Prostate gland (tissue), 2 donors: ENCODE measurements around the gene LRRN2. TPM values are rescaled to one million over a fixed set of nuclear protein-coding genes. Genes with fewer than 3 reads are reported as not detected.

Experiments used
- DNase-seq: peaks from one replicate; pipeline ENCODE4 v3.0.0-alpha.2; 2019; ENCODE audit warnings: low spot score
- H3K27ac ChIP-seq, 2 donors: fragments of 200-600 bp; sonication (generic); 2 replicates each; pipeline ENCODE4 v1.5.1; 2017 to 2019
- H3K27me3 ChIP-seq: fragments of 200-600 bp; sonication (generic); replicated peaks from 2 replicates; pipeline ENCODE4 v1.5.1; 2019; ENCODE audit not compliant: insufficient read depth
- H3K36me3 ChIP-seq, 2 donors: fragments of 200-600 bp; sonication (generic); 1 replicate in 1 of 2; 2 replicates in 1 of 2; pipeline versions ENCODE4 v1.5.1 to v1.8.1; 2017 to 2019
- H3K4me1 ChIP-seq: fragments of 200-600 bp; sonication (generic); replicated peaks from 2 replicates; pipeline ENCODE4 v1.5.1; 2019
- H3K4me3 ChIP-seq, 2 donors: fragments of 200-600 bp; sonication (generic); 2 replicates each; pipeline ENCODE4 v1.5.1; 2017 to 2019
- H3K9me3 ChIP-seq: fragments of 200-600 bp; sonication (generic); 2 replicates; pipeline ENCODE4 v1.5.1; 2017
- CTCF ChIP-seq, 4 experiments: fragments of 200-600 bp in 2 of 4; fragments of 450-650 bp in 2 of 4; sonication (generic) in 2 of 4; IDR thresholded peaks; 1 replicate in 3 of 4; 2 replicates in 1 of 4; pipeline ENCODE4 v1.5.1; 2016 to 2019; ENCODE audit warnings: antibody characterized with exemption in 4 of 4, mild to moderate bottlenecking in 2 of 4, moderate library complexity in 2 of 4
- POLR2A ChIP-seq: fragments of 450-650 bp; IDR thresholded peaks from one replicate; pipeline ENCODE4 v1.6.1; 2016; ENCODE audit warnings: antibody characterized with exemption, mild to moderate bottlenecking
- POLR2AphosphoS5 ChIP-seq: sonication (generic); formaldehyde crosslinking; IDR thresholded peaks from one replicate; pipeline ENCODE4 v1.6.1; 2017; ENCODE audit warnings: antibody characterized with exemption
- WGBS: methylation state at CpG from one replicate; pipeline ENCODE4 v1.1.5; 2018; 5-methylcytosine and 5-hydroxymethylcytosine counted together
- intact Hi-C: fragments of 100-400 bp; cut with DNase I; formaldehyde crosslinking; loops from one replicate; pipeline ENCODE4 v1.14.2; 2022
- total RNA-seq, 2 donors: library from RNA; depleted of rRNA; stranded (reverse); fragments of >200 nt; gene quantifications; one replicate each; pipeline ENCODE4 v1.1.0, GENCODE V29; 2016

Gene LRRN2
- total RNA-seq, 2 donors from 2014 or later, result 0.55 to 15.3 TPM

GRCh38 chr1:204731985-204732575 lies 46.5 kb upstream of the LRRN2 start:
- no peaks in the 10 kb centered on the region for H3K9me3 ChIP-seq
- H3K4me3 ChIP-seq, result no peak overlapping the region
- no peaks in the 10 kb centered on the region for H3K4me1 ChIP-seq
- intact Hi-C loops, result no loop called here
- DNase-seq, result no peak
- WGBS, result 87% methylated on average over 5 of the region's 5 CpGs
- no peak overlapping the region for H3K27ac ChIP-seq
- no peaks in the 10 kb centered on the region for H3K36me3 ChIP-seq
- no peaks in the 10 kb centered on the region for H3K27me3 ChIP-seq
- TF ChIP-seq POLR2AphosphoS5, result no peak
- TF ChIP-seq POLR2A, result no peak
- TF ChIP-seq CTCF (IDR thresholded peaks at IDR 0.05), result no peak

GRCh38 chr1:204731509-204731908 lies 46.0 kb upstream of the LRRN2 start:
- WGBS, result 67% methylated on average over 6 of the region's 6 CpGs
- no peaks in the 10 kb centered on the region for H3K9me3 ChIP-seq
- H3K4me3 ChIP-seq, result no peak overlapping the region
- no peaks in the 10 kb centered on the region for H3K36me3 ChIP-seq
- no peaks in the 10 kb centered on the region for H3K27me3 ChIP-seq
- intact Hi-C loops, result no loop called here
- no peak for DNase-seq
- no peaks in the 10 kb centered on the region for H3K4me1 ChIP-seq
- TF ChIP-seq POLR2AphosphoS5 (no peak), POLR2A (no peak), CTCF (IDR thresholded peaks at IDR 0.05) (no peak)
- H3K27ac ChIP-seq, result no peak overlapping the region

- H3K27ac ChIP-seq, result no peak overlapping the region
- no peaks in the 10 kb centered on the region for H3K9me3 ChIP-seq
- intact Hi-C loops, result no loop called here
- TF ChIP-seq POLR2A (no peak), POLR2AphosphoS5 (no peak), CTCF (IDR thresholded peaks at IDR 0.05) (no peak)
- H3K36me3 ChIP-seq, result no peaks in the 10 kb centered on the region
- no peak for DNase-seq
- H3K27me3 ChIP-seq, result no peaks in the 10 kb centered on the region
- WGBS, result 43% methylated on average over 9 of the region's 9 CpGs
- H3K4me1 ChIP-seq, result no peaks in the 10 kb centered on the region
- no peak overlapping the region for H3K4me3 ChIP-seq
Observed at GRCh38 chr1:204730826-204731459, 45.4 kb upstream of the LRRN2 start.

- Histone ChIP-seq H3K27ac (no peak overlapping the region), H3K4me1 (no peaks in the 10 kb centered on the region), H3K4me3 (no peak overlapping the region), H3K36me3 (no peaks in the 10 kb centered on the region), H3K9me3 (no peaks in the 10 kb centered on the region), H3K27me3 (no peaks in the 10 kb centered on the region)
- WGBS, result 96% methylated on average over 7 of the region's 7 CpGs
- TF ChIP-seq CTCF (IDR thresholded peaks at IDR 0.05) (no peak), POLR2AphosphoS5 (no peak), POLR2A (no peak)
- intact Hi-C loops, result no loop called here
- no peak for DNase-seq
Observed at GRCh38 chr1:204729516-204729915, 44.0 kb upstream of the LRRN2 start.

GRCh38 chr1:204728456-204728855 lies 42.9 kb upstream of the LRRN2 start:
- intact Hi-C loops, result no loop called here
- DNase-seq, result no peak
- no peak overlapping the region for H3K27ac ChIP-seq
- H3K4me1 ChIP-seq, result no peaks in the 10 kb centered on the region
- H3K9me3 ChIP-seq, result no peaks in the 10 kb centered on the region
- H3K36me3 ChIP-seq, result no peaks in the 10 kb centered on the region
- WGBS, result 59% methylated on average over 3 of the region's 3 CpGs
- H3K27me3 ChIP-seq, result no peaks in the 10 kb centered on the region
- TF ChIP-seq CTCF (IDR thresholded peaks at IDR 0.05) (no peak), POLR2AphosphoS5 (no peak), POLR2A (no peak)
- H3K4me3 ChIP-seq, result no peak overlapping the region
